Tibial artery (tissue), 4 donors: Measurements from ENCODE around the gene BMAL1.
"Not testable (repeated sequence)": the region's sequence is repeated elsewhere in the genome, so short reads cannot be mapped to it uniquely, and the experiment has no call there.

Experiments
- DNase-seq, 2 donors: peaks; one replicate each; pipeline ENCODE4 v3.0.0-alpha.2; 2019
- H3K27ac ChIP-seq, 2 donors: fragments of 200-600 bp; sonication (generic) in 1 of 2; 1 replicate in 1 of 2; 2 replicates in 1 of 2; pipeline ENCODE4 v1.5.1; 2018 to 2019; ENCODE audit warnings: mild to moderate bottlenecking in 1 of 2
- H3K27me3 ChIP-seq, 2 donors: fragments of 200-600 bp; sonication (generic) in 1 of 2; one replicate each; pipeline versions ENCODE4 v1.5.1 to v1.6.0; 2016 to 2019
- H3K36me3 ChIP-seq, 3 donors: fragments of 200-600 bp; sonication (generic) in 2 of 3; one replicate each; pipeline ENCODE4 v1.5.1; 2016 to 2019; ENCODE audit warnings: mild to moderate bottlenecking in 2 of 3
- H3K4me1 ChIP-seq, 4 donors: fragments of 200-600 bp; sonication (generic) in 2 of 4; 1 replicate in 3 of 4; 2 replicates in 1 of 4; pipeline ENCODE4 v1.5.1; 2016 to 2019
- H3K4me3 ChIP-seq, 2 donors: fragments of 200-600 bp; sonication (generic) in 1 of 2; 1 replicate in 1 of 2; 2 replicates in 1 of 2; pipeline ENCODE4 v1.5.1; 2018 to 2019; ENCODE audit warnings: mild to moderate bottlenecking in 2 of 2
- H3K9me3 ChIP-seq, 3 donors: fragments of 200-600 bp; sonication (generic) in 1 of 3; one replicate each; pipeline ENCODE4 v1.5.1; 2016 to 2019
- CTCF ChIP-seq, 2 experiments: fragments of 200-600 bp in 1 of 2; fragments of 450-650 bp in 1 of 2; IDR thresholded peaks; one replicate each; pipeline ENCODE4 v1.5.1; 2017 to 2019; ENCODE audit warnings: antibody characterized with exemption in 2 of 2, mild to moderate bottlenecking in 1 of 2, moderate library complexity in 1 of 2
- intact Hi-C: fragments of 100-400 bp; cut with DNase I; formaldehyde crosslinking; loops from one replicate; pipeline ENCODE4 v1.15.0; 2023; ENCODE audit warnings: low total_unique reads

Gene BMAL1

DNA sequence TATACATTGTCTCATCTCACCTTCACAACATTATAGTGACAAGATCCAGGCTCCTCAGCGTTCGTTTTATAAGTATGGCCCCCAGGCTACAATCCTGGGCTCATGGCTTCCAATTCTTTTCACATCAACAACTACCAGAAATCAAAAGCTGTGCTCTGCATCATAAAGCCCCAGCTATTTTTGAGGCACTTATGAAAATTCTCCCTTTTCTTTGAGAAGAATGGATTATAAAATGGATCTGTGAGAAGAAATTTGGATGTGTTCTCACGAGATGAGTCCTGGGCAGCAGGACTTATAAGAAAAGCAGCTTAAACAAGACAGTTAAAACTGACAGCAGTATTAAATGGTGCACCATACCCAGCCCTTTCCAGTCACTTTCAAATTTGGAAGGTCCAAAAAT lies 105.2 kb downstream of the BMAL1 start:
- no peaks in the 10 kb centered on the region for H3K9me3 ChIP-seq
- no peak for TF ChIP-seq CTCF (IDR thresholded peaks at IDR 0.05)
- intact Hi-C loops, result no loop called here
- H3K4me3 ChIP-seq, result no peak overlapping the region
- no peaks in the 10 kb centered on the region for H3K27me3 ChIP-seq
- peaks cover 0 to 25% (median 6%) of the 10 kb centered on the region in 4 donors for H3K4me1 ChIP-seq
- DNase-seq, result no peak
- no peak overlapping the region for H3K27ac ChIP-seq
- H3K36me3 ChIP-seq, result peaks cover 44 to 70% (median 48%) of the 10 kb centered on the region in 3 donors

- Histone ChIP-seq H3K27me3 (no peaks in the 10 kb centered on the region), H3K4me3 (no peak overlapping the region), H3K9me3 (no peaks in the 10 kb centered on the region), H3K27ac (peak overlapping the region; percentile 64 to 65), H3K36me3 (peaks cover 36 to 65% (median 40%) of the 10 kb centered on the region in 3 donors), H3K4me1 (peaks cover 0 to 25% (median 6%) of the 10 kb centered on the region in 4 donors)
- DNase-seq, result no peak
- intact Hi-C loops, result no loop called here
- peak; percentile 50 to 62 for TF ChIP-seq CTCF (IDR thresholded peaks at IDR 0.05)
Measured at GRCh38 chr11:13384908-13385640, 107.5 kb downstream of the BMAL1 start.

GRCh38 chr11:13386567-13386966 lies 109.0 kb downstream of the BMAL1 start:
- Histone ChIP-seq H3K4me1 (peaks cover 0 to 25% (median 6%) of the 10 kb centered on the region in 4 donors), H3K4me3 (no peak overlapping the region), H3K36me3 (peaks cover 29 to 58% (median 31%) of the 10 kb centered on the region in 3 donors), H3K27me3 (no peaks in the 10 kb centered on the region), H3K27ac (no peak overlapping the region), H3K9me3 (no peaks in the 10 kb centered on the region)
- intact Hi-C loops, result no loop called here
- TF ChIP-seq CTCF (IDR thresholded peaks at IDR 0.05), result no peak
- DNase-seq, result no peak

DNA sequence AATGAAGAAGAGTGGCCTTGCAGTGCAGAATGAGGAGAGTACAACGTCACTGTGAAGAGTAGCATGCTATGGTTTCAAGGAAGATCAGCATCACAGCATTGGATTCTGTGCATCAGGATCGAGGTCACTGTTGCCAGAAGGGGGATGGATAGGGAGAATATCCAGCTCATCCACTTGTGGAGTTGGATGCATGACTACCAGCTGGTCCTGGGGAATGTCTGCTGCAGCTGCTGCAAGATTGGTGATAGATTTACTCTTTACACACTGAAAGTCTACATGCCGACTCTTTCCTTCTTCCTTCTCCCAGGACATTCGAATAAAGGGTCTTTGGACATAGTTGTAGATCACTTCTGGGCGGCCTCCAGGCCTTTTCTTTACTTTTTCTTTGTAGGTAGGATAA lies 111.2 kb downstream of the BMAL1 start:
- H3K27me3 ChIP-seq, result no peaks in the 10 kb centered on the region
- no peak overlapping the region for H3K4me3 ChIP-seq
- H3K4me1 ChIP-seq, result peaks cover 0 to 22% (median 6%) of the 10 kb centered on the region in 4 donors
- no peak for DNase-seq
- H3K27ac ChIP-seq, result no peak overlapping the region
- intact Hi-C loops, result no loop called here
- TF ChIP-seq CTCF (IDR thresholded peaks at IDR 0.05), result no peak
- H3K9me3 ChIP-seq, result no peaks in the 10 kb centered on the region
- H3K36me3 ChIP-seq, result peaks cover 17 to 46% (median 30%) of the 10 kb centered on the region in 3 donors

GRCh38 chr11:13391217-13391616 lies 113.6 kb downstream of the BMAL1 start:
- intact Hi-C loops, result no loop called here
- Histone ChIP-seq H3K4me3 (no peak overlapping the region), H3K9me3 (no peaks in the 10 kb centered on the region), H3K36me3 (peaks cover 17 to 49% (median 30%) of the 10 kb centered on the region in 3 donors), H3K27ac (no peak overlapping the region), H3K27me3 (no peaks in the 10 kb centered on the region), H3K4me1 (no peaks in the 10 kb centered on the region)
- DNase-seq, result no peak
- TF ChIP-seq CTCF (IDR thresholded peaks at IDR 0.05), result no peak

GRCh38 chr11:13398335-13398734 lies 120.7 kb downstream of the BMAL1 start:
- DNase-seq, H3K9me3 ChIP-seq, intact Hi-C loops, H3K27me3 ChIP-seq, H3K27ac ChIP-seq, H3K4me1 ChIP-seq, H3K4me3 ChIP-seq: not testable (repeated sequence)
- H3K36me3 ChIP-seq, result peaks cover 24 to 41% (median 29%) of the 10 kb centered on the region in 3 donors
